Measurements from ENCODE around the gene KDM2B. TPM values are rescaled to one million over a fixed set of nuclear protein-coding genes. Genes with fewer than 3 reads are reported as not detected.

The KDM2B gene
- total and polyA plus RNA-seq, 2 experiments from 2014 or later: 59.4 to 161 TPM

DNA sequence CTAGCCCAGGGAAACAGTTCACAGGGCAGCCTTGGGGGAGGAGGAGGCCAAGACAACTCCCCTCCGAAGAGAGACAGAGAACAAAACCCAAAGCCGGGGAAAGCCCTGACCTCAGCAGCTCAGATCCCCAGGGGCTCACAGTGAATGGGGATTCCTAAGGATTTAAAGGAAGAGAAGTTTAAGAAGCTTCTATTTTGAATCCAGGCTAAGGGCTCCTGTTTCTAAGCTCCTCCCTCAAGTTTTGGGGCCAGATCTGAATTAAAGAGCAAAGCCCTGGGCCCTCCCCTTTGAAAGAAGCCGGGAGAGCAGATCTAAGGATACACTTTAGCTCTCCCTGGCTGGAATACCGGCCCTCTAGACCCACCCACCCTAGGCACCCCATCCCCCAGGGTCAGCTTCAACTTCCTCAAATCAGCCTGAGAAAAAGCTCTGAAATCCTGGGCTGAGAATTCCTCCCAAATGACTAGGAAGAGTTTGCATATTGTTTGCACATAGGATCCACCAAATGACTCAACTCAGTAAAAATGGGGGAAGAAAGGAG, 3.9 kb downstream of the KDM2B start (continued):
- TF ChIP-seq CTCF (conservative IDR thresholded peaks at IDR 0.05; ENCODE audit: low read depth in 2 of 2) (no peak), POLR2AphosphoS5 (IDR thresholded peaks at IDR 0.05; ENCODE audit: low read depth) (peak; percentile 67)

- peaks cover 16% of the 10 kb centered on the region for H3K27me3 Mint-ChIP-seq (ENCODE audit: insufficient read depth, low read depth, poor library complexity)
- H3K9me3 Mint-ChIP-seq: no peaks in the 10 kb centered on the region
- peak overlapping the region; percentile 90 for H3K4me3 Mint-ChIP-seq
- Histone ChIP-seq H3F3A (replicated peaks; ENCODE audit: low read depth) (peaks cover 54% of the 10 kb centered on the region), H3K9me2 (ENCODE audit: insufficient read depth) (no peaks in the 10 kb centered on the region), H2AFZ (no peak overlapping the region), H4K20me1 (replicated peaks; ENCODE audit: insufficient read depth) (peaks cover 19% of the 10 kb centered on the region), H3K4me2 (peak overlapping the region; percentile 97), H3K4me1 (ENCODE audit: insufficient read depth) (peaks cover 20% of the 10 kb centered on the region), H3K27ac (ENCODE audit: low read depth) (peak overlapping the region; percentile 100), H3K4me3 (peak overlapping the region; percentile 90), H3K79me2 (replicated peaks; ENCODE audit: insufficient read depth) (peaks cover 76% of the 10 kb centered on the region), H3K36me3 (ENCODE audit: insufficient read depth) (peaks cover 46% of the 10 kb centered on the region), H3K27me3 (ENCODE audit: insufficient read depth) (no peaks in the 10 kb centered on the region)
- H3K4me1 Mint-ChIP-seq: peaks cover 37% of the 10 kb centered on the region
- peaks cover 60% of the 10 kb centered on the region for H3K36me3 Mint-ChIP-seq (ENCODE audit: low read depth)
- ATAC-seq (no peak), DNase-seq (ENCODE audit: low spot score) (no peak)
- H3K27ac Mint-ChIP-seq: peak overlapping the region; percentile 99
- TF ChIP-seq CTCF (conservative IDR thresholded peaks at IDR 0.05; ENCODE audit: low read depth in 2 of 2) (no peak), ZNF331 (CRISPR knock-in tag; IDR thresholded peaks at IDR 0.05; ENCODE audit: low read depth) (no peak), ZNF462 (CRISPR knock-in tag; IDR thresholded peaks at IDR 0.05) (no peak), CREB1 (CRISPR knock-in tag; IDR thresholded peaks at IDR 0.05; ENCODE audit: low read depth) (no peak), ETS1 (IDR thresholded peaks at IDR 0.05) (no peak), EZH2phosphoT487 (IDR thresholded peaks at IDR 0.05; ENCODE audit: unreplicated experiment) (no peak), REST (IDR thresholded peaks at IDR 0.05; ENCODE audit: unreplicated experiment) (no peak)
Observed at GRCh38 chr12:121575952-121576625, 4.7 kb downstream of the KDM2B start.

Measured in GM23338 (cell line).